A673 (cell line): Measurements from ENCODE around the gene RSRP1. TPM values are rescaled to one million over a fixed set of nuclear protein-coding genes. Genes with fewer than 3 reads are reported as not detected.
"Not testable (repeated sequence)": the region's sequence is repeated elsewhere in the genome, so short reads cannot be mapped to it uniquely, and the experiment has no call there.

Experiments
- BruUV-seq: library from RNA; stranded (reverse); fragments of 400-500 nt; replicated peaks from 2 replicates; lab custom pipeline; 2021; lab: Mats Ljungman, UMichigan
- CTCF ChIA-PET: fragments of 300-600 bp; sonication (Branson Sonifier 250); formaldehyde crosslinking; loops from one replicate; lab custom pipeline; 2022; ENCODE audit warnings: antibody characterized with exemption; lab: Charles Lee
- POLR2A ChIA-PET: fragments of 300-600 bp; sonication (Branson Sonifier 250); formaldehyde crosslinking; loops from one replicate; lab custom pipeline; 2022; ENCODE audit warnings: antibody characterized with exemption; ENCODE audit not compliant: low non-redundant PET; lab: Charles Lee
- DNase-seq: peaks from one replicate; pipeline ENCODE4 v3.0.0-alpha.2; 2015; ENCODE audit warnings: low spot score
- H3K27ac ChIP-seq: fragments of 200-600 bp; sonication (generic); 2 replicates; pipeline ENCODE4 v1.5.1; 2016; ENCODE audit warnings: mixed run types, low read depth, mild to moderate bottlenecking, mixed read lengths, antibody characterized with exemption, low read length; ENCODE audit not compliant: poor library complexity, severe bottlenecking
- H3K27me3 ChIP-seq: fragments of 200-600 bp; sonication (generic); replicated peaks from 2 replicates; pipeline ENCODE4 v1.6.1; 2017; ENCODE audit warnings: mixed run types, low read depth, mild to moderate bottlenecking, mixed read lengths, antibody characterized with exemption, low read length; ENCODE audit not compliant: insufficient read depth, poor library complexity
- H3K36me3 ChIP-seq: fragments of 200-600 bp; sonication (generic); 2 replicates; pipeline ENCODE4 v1.6.1; 2016; ENCODE audit warnings: mixed run types, mild to moderate bottlenecking, mixed read lengths, antibody characterized with exemption, low read length; ENCODE audit not compliant: insufficient read depth, poor library complexity, severe bottlenecking
- H3K4me1 ChIP-seq: fragments of 200-600 bp; sonication (generic); 2 replicates; pipeline ENCODE4 v1.6.1; 2017; ENCODE audit warnings: mixed run types, mild to moderate bottlenecking, mixed read lengths, antibody characterized with exemption, low read length; ENCODE audit not compliant: insufficient read depth, poor library complexity, severe bottlenecking
- H3K4me3 ChIP-seq: fragments of 200-600 bp; sonication (generic); 2 replicates; pipeline ENCODE4 v1.5.1; 2016; ENCODE audit warnings: low read depth, mixed run types, mild to moderate bottlenecking, mixed read lengths, low read length; ENCODE audit not compliant: poor library complexity, severe bottlenecking
- H3K9me3 ChIP-seq: fragments of 200-600 bp; sonication (generic); 2 replicates; pipeline ENCODE4 v1.6.1; 2016; ENCODE audit warnings: mixed run types, low read depth, mild to moderate bottlenecking, mixed read lengths, antibody characterized with exemption, low read length; ENCODE audit not compliant: poor library complexity, severe bottlenecking
- intact Hi-C: fragments of 100-400 bp; cut with micrococcal nuclease; formaldehyde crosslinking; loops from one replicate; pipeline ENCODE4 v1.10.0; 2022; ENCODE audit not compliant: unreplicated experiment
- total RNA-seq: library from RNA; stranded (reverse); gene quantifications from 2 replicates; pipeline ENCODE4 v1.2.3, GENCODE V29; 2021

Gene RSRP1
- total RNA-seq, 1 experiment from 2014 or later: 65.3 TPM

DNA sequence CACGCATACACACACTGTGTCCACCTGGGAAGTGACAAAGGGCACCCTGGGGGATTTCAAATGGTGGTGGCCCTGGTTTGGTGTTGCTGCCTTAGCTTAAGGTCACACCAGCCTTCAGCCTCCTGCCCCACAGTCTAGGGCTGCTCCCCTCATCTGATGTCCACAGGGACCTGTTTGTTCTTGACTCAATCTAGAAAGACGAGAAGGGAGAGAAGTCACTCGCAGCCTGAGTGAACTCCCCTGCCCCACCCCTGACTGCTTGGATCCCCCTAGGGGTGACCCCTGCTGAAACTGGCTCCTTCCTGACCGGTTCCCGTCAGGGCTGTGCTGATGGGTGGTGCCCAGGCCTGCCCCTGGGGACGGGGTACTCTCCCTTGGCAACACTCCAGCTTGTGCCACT, 39.9 kb upstream of the RSRP1 start:
- DNase-seq, intact Hi-C loops, CTCF ChIA-PET, H3K9me3 ChIP-seq, POLR2A ChIA-PET, H3K4me3 ChIP-seq, H3K27ac ChIP-seq, H3K27me3 ChIP-seq, H3K36me3 ChIP-seq, H3K4me1 ChIP-seq, BruUV-seq: not testable (repeated sequence)

DNA sequence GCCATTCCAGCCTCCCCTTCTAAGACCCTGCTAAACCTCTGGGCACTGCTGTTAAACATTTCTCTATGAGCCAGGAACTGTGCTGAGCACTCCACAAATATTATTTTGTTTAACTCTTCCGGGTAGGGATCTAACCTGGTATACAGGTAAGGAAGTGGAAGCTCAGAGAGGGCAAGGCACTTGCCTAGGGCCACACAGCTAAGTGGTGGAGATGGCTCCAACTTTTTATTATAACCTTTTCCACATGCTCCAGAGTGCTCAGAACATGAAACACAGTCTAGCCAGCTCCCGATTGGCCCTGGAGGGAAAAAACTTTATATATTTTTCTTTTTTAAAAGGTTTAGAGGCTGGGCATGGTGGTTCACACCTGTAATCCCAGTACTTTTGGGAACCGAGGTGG, 38.6 kb upstream of the RSRP1 start:
- H3K27me3 ChIP-seq, H3K4me1 ChIP-seq, H3K4me3 ChIP-seq, CTCF ChIA-PET, DNase-seq, H3K27ac ChIP-seq, H3K36me3 ChIP-seq, H3K9me3 ChIP-seq, POLR2A ChIA-PET, intact Hi-C loops, BruUV-seq: not testable (repeated sequence)

DNA sequence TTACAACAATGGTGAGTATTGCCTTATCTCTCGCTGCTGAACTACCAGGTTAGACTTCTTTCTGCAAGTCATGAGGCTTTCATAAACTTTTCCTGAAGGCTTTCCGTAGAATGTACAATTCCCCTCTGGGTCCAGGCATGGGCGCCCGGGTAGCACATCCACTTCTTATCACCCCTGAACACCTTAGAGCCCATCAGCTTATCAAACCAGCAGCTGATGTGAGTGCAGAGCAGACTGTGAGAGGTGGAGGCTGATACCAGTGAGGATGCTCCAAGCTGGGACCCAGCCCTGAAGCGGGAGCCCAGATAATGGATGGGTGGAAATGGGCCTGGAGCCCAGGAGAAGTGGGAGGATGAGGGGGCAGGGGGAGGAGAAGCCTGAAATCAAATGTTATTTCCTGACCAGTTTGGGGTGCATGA, 32.4 kb upstream of the RSRP1 start:
- H3K4me3 ChIP-seq, H3K27me3 ChIP-seq, BruUV-seq, H3K36me3 ChIP-seq, H3K9me3 ChIP-seq, H3K27ac ChIP-seq, intact Hi-C loops, H3K4me1 ChIP-seq, DNase-seq, POLR2A ChIA-PET, CTCF ChIA-PET: not testable (repeated sequence)

DNA sequence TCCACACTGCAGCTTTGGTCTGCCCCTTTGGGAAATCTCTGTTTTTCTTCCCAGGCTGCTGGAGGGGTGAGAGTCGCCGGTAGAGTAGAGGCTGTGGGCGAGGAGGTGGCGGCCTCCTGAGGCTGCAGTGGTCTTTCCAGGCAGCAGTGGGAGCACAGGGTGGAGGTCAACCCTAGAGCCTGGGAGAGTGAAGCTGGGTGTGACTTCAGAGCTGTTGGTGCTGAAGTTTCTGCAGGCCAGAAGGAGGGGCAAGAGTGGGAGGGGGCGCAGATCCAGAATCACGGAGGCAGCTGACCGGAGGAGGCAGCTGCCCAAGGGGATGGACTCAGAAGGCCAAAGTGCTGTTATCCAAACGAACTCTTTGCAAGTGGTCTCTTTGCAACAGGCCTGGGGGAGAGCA, 31.5 kb upstream of the RSRP1 start:
- intact Hi-C loops, POLR2A ChIA-PET, H3K36me3 ChIP-seq, BruUV-seq, H3K9me3 ChIP-seq, H3K4me1 ChIP-seq, CTCF ChIA-PET, H3K27me3 ChIP-seq, DNase-seq, H3K4me3 ChIP-seq, H3K27ac ChIP-seq: not testable (repeated sequence)

DNA sequence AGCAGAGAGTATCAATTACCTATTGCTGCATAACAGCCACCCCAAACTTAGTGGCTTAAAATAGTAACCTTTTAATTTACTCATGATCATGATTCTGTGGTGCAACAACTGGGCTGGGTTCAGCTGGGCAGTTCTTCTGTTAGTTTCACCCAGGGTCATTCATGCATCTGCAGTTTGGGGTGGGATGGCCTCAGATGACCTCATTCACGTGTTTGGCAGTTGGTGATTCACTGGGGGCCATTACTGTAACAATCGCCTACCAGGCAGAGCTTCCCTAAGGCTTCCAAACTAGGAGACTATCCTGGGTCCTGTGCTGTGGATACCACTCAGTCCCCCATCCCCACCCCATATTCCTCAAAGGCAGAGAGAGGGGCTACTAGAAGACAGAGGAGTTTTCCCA, 31.1 kb upstream of the RSRP1 start:
- BruUV-seq, H3K4me3 ChIP-seq, CTCF ChIA-PET, H3K27me3 ChIP-seq, DNase-seq, H3K27ac ChIP-seq, H3K36me3 ChIP-seq, H3K4me1 ChIP-seq, intact Hi-C loops, H3K9me3 ChIP-seq, POLR2A ChIA-PET: not testable (repeated sequence)

DNA sequence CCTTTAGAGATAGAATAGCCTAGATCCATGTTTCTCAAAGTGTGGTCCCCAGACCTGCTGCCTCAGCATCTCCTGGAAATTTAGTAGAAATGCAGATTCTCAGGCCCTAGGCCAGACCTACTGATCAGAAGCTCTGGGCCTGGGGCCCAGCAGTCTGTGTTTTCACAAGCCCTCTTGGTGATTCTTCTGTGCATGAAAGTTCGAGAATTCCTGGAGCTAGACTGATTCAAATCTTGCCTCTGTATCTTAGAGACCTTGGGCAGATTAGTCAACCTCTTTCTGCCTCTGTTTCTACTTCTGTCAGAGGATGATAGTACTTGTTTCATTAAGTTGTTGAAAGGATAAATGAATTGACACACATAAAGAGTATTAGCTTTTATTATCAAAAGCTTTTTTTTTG, 30.0 kb upstream of the RSRP1 start:
- CTCF ChIA-PET, DNase-seq, BruUV-seq, H3K27me3 ChIP-seq, POLR2A ChIA-PET, H3K27ac ChIP-seq, H3K9me3 ChIP-seq, intact Hi-C loops, H3K4me1 ChIP-seq, H3K4me3 ChIP-seq, H3K36me3 ChIP-seq: not testable (repeated sequence)

DNA sequence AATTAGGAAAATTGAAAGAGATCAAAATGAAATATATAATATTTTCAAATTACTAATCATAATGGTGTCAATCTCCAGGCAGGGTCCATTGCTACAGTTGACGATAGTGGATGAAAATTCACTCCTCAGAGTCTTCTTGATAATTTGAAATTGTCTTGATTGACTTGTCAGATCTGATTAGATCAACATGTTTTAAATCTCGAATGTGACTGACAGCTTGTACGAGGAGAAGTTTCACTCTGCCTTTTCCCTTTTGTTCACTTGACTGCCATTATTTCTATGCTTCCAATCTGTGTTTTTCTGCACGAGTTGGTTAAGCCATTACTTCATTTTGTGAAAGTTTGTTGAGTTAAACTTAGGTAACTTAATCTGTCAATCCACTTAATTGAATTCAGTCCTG, 28.4 kb upstream of the RSRP1 start:
- not testable (repeated sequence) for H3K27me3 ChIP-seq

DNA sequence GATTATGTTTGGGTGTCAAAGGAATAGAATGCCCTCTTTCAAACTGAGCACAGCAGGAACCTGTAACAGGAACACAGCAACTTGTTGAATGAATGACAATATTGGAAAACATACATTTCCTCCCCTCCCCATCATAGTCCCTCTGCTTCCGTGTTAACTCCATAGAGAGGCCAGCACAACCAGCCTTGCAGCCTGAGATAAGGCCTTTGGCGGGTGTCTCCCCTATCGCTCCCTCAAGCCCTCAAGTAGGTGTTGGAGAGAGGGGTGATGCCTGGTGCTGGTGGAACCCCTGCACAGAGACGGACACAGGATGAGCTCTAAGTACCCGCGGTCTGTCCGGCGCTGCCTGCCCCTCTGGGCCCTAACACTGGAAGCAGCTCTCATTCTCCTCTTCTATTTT, 25.0 kb upstream of the RSRP1 start, which contains the start of gene RHD:
TSS of gene RHD (plus strand) at position 272 of the 400 bp plus-strand sequence. CDS start at position 311, 39 bp downstream.
- DNase-seq, H3K9me3 ChIP-seq, H3K36me3 ChIP-seq, BruUV-seq, H3K4me3 ChIP-seq, intact Hi-C loops, H3K4me1 ChIP-seq, H3K27me3 ChIP-seq, CTCF ChIA-PET, H3K27ac ChIP-seq, POLR2A ChIA-PET: not testable (repeated sequence)

More for the DNA sequence above, 28.4 kb upstream of the RSRP1 start:
- intact Hi-C loops, BruUV-seq, POLR2A ChIA-PET, CTCF ChIA-PET, H3K27ac ChIP-seq, H3K4me1 ChIP-seq, DNase-seq, H3K9me3 ChIP-seq, H3K36me3 ChIP-seq, H3K4me3 ChIP-seq: not testable (repeated sequence)
